Measurements from ENCODE around the gene MYH13. TPM values are rescaled to one million over a fixed set of nuclear protein-coding genes. Genes with fewer than 3 reads are reported as not detected.

MYH13 gene
- total RNA-seq (ENCODE audit: low replicate concordance): not detected in 2 replicates
- long read RNA-seq: 0 reads

DNA sequence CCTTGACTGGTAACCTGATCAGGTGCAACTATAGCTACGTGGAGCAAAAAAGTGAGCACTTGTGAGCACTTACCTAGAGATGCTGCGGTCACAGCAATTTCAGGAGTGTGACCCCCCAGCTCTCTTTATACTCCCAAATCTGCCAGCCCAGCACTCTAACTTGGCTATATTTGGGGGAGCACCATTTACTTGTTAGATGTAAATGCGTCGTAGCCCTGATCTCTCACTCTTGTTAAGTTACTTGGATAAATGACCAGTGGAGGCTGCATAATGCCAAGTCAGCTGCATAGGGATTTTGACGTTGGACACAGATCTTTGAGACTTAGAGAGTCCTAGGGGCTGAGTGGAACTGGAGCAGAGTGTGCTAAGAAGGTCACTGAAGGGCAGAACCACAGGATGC, at the start of gene MYH13:
Gene MYH13 (minus strand): TSS at position 101 of the 400 bp plus-strand sequence. CDS start 8,476 bp downstream, outside the sequence.
- Mint-ChIP-seq H3K27ac (no peak within 1 kb of the TSS), H3K36me3 (no peaks in the 10 kb centered on the region), H3K4me1 (ENCODE audit: unreplicated experiment) (no peaks in the 10 kb centered on the region), H3K4me3 (no peak within 1 kb of the TSS), H3K27me3 (peaks cover 17% of the 10 kb centered on the region), H3K9me3 (no peaks in the 10 kb centered on the region)
- DNase-seq (ENCODE audit: extremely low spot score, unreplicated experiment): no peak
- TF ChIP-seq, protein P1, sequence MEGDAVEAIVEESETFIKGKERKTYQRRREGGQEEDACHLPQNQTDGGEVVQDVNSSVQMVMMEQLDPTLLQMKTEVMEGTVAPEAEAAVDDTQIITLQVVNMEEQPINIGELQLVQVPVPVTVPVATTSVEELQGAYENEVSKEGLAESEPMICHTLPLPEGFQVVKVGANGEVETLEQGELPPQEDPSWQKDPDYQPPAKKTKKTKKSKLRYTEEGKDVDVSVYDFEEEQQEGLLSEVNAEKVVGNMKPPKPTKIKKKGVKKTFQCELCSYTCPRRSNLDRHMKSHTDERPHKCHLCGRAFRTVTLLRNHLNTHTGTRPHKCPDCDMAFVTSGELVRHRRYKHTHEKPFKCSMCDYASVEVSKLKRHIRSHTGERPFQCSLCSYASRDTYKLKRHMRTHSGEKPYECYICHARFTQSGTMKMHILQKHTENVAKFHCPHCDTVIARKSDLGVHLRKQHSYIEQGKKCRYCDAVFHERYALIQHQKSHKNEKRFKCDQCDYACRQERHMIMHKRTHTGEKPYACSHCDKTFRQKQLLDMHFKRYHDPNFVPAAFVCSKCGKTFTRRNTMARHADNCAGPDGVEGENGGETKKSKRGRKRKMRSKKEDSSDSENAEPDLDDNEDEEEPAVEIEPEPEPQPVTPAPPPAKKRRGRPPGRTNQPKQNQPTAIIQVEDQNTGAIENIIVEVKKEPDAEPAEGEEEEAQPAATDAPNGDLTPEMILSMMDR (conservative IDR thresholded peaks at IDR 0.05): no peak

DNA sequence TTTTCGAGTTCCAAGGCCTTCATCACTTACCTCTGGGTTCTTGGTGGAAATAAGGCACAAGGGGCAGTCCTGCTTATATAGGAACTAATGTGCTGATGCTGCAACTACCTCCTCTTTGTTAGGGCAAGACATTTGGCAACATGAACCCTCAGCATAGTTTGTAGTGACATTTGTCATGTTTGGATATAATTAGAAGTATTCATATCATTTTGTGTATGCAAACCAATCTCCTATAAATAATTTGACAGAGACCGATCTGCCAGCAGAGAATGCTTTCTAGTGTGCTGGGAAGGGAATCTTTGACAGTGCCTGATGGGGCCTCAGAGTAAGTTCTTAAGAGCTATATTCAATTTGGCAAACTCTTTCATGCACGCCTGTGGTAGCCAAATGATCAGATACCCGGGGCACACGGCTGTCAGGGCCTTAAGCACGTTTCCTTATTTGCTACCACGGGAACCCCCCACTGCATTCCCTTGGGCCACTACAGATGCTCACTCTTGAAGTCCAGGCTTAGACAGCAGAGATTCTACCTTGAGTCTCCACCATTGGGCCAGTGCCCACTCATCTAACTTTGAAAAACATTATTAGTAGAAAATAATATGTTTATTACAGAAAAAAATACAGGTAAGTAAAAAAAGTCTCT, 49.2 kb upstream of the MYH13 start, which contains the start of gene MYH8:
Gene MYH8 (minus strand): TSS at position 51 of the 643 bp plus-strand sequence. CDS start 1,723 bp downstream, outside the sequence.
- DNase-seq (ENCODE audit: extremely low spot score, unreplicated experiment): no peak
- Mint-ChIP-seq H3K9me3 (no peaks in the 10 kb centered on the region), H3K27me3 (no peaks in the 10 kb centered on the region), H3K27ac (no peak within 1 kb of the TSS), H3K4me3 (no peak within 1 kb of the TSS), H3K36me3 (no peaks in the 10 kb centered on the region), H3K4me1 (ENCODE audit: unreplicated experiment) (no peaks in the 10 kb centered on the region)
- TF ChIP-seq, protein P1 (conservative IDR thresholded peaks at IDR 0.05): no peak

DNA sequence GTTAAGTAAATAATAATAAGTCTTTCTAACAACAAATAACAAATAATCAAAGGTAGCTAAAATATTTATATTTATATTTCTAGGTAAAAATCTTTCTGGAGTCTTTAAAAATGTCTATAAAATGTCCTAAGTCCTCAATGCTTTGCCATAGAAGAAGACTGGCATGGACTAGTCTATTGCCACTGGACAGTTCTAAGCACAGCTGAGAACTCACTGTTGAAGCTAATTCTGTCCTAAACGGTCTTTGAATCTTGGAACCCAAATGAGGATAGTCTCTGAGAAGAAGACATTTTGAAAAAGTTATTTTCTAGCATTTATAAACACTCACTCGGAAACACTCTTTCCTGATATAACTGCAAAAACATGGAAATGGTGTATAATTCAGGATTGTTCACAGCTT, 48.4 kb upstream of the MYH13 start:
- TF ChIP-seq, protein P1 (conservative IDR thresholded peaks at IDR 0.05): no peak
- Mint-ChIP-seq H3K36me3 (no peaks in the 10 kb centered on the region), H3K9me3 (no peaks in the 10 kb centered on the region), H3K4me1 (ENCODE audit: unreplicated experiment) (no peaks in the 10 kb centered on the region), H3K27me3 (no peaks in the 10 kb centered on the region), H3K4me3 (no peak overlapping the region), H3K27ac (no peak overlapping the region)
- DNase-seq (ENCODE audit: extremely low spot score, unreplicated experiment): no peak

DNA sequence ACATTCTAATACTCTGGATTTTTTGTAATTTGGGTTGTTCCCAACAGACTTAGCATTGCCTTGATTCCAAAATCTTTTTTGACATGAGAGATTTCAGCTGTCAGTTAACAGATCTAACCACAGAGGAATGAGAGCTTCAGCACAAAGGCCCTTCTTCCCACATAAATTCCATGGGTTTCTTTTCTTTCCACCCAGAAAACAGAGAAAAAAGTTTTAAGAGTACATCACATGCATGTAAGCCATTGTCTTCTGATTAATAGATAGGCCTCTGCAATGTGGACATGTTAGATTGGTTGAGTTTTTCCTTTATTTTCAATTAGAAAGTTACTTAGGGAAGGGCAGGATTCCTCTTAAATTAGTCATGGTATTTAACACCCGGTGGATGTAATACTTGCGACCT, 48.0 kb upstream of the MYH13 start:
- H3K4me1 Mint-ChIP-seq (ENCODE audit: unreplicated experiment): no peaks in the 10 kb centered on the region
- TF ChIP-seq, protein P1 (conservative IDR thresholded peaks at IDR 0.05): no peak
- no peaks in the 10 kb centered on the region for H3K9me3 Mint-ChIP-seq
- H3K27me3 Mint-ChIP-seq: peaks cover 3% of the 10 kb centered on the region
- H3K27ac Mint-ChIP-seq: no peak overlapping the region
- H3K36me3 Mint-ChIP-seq: no peaks in the 10 kb centered on the region
- H3K4me3 Mint-ChIP-seq: no peak overlapping the region
- no peak for DNase-seq (ENCODE audit: extremely low spot score, unreplicated experiment)

DNA sequence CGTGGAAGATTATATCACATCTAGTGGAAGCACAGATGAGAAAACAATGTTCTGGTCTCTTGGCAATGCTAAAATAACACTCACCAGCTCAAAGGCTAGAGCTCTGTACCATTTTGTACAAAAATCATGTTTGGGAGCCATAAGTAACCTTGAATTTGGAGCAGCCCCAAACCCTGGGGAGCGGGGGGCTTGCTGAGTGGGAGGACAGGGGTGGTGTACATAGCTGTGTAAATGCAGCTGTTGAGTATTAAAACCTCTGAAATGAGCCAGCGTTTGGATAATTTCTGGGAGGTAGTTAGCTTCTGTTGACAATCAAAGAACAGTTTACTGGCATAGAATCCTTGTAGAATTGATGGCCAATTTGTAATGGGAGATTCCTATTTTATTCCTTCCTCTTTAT, 44.6 kb upstream of the MYH13 start:
- DNase-seq (ENCODE audit: extremely low spot score, unreplicated experiment): no peak
- Mint-ChIP-seq H3K36me3 (no peaks in the 10 kb centered on the region), H3K4me3 (no peak overlapping the region), H3K27ac (no peak overlapping the region), H3K27me3 (peaks cover 4% of the 10 kb centered on the region), H3K9me3 (no peaks in the 10 kb centered on the region), H3K4me1 (ENCODE audit: unreplicated experiment) (no peaks in the 10 kb centered on the region)
- TF ChIP-seq, protein P1 (conservative IDR thresholded peaks at IDR 0.05): no peak
